Activated CD8-positive, alpha-beta memory T cell treated with anti-CD3 and anti-CD28 coated beads for 48 hours (primary cell): Measurements from ENCODE around the gene CELA2B.
"Not testable (repeated sequence)": the region's sequence is repeated elsewhere in the genome, so short reads cannot be mapped to it uniquely, and the experiment has no call there.

Experiments
- DNase-seq, 3 experiments: peaks; one replicate each; pipeline ENCODE4 v3.0.0-alpha.2; 2020; ENCODE audit warnings: low read depth in 2 of 3, low spot score in 2 of 3

The CELA2B gene

DNA sequence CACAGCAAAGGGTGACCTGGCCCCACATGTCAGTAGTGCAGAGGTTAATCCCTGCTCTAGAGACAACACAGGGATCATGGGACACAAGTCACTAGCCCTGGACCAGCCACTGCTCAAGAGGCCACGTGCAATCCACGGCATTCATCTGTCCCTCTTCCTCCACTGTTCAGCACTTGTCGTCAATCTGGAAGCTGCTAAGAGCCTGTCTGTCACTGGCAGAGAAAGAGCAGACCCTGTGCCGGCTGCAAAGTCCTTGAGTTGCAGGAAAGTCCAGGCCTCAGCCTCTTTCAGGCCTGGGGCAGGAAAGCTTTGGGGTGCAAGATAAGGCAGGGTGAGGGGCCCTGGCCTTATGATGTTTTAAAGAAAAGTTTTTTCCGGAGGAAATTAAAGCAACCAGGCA, 16.7 kb downstream of the CELA2B start:
- no peak for DNase-seq

DNA sequence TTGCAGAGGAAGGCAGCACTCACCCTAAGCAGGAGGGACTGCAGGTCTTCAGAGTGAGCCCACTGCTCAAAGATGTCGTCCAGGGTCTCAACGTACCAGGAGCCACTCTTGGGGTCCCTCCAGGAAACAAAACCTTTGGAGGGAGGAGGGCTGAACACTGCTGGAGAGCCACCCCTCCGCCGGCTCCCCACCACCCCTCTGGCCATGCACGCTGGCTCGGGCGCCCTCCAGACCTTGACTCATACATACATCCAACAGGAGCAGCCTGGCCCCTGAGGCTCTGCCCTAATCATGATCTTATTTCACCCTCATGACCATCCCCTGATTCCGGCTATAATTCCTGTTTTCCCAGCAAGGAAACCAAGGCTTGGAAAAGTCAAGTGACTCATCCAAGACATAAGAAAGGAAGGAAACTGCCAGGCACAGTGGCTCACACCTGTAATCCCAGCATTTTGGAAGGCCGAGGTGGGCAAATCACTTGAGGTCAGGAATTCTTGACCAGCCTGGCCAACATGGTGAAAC, 18.0 kb downstream of the CELA2B start:
- no peak for DNase-seq

DNA sequence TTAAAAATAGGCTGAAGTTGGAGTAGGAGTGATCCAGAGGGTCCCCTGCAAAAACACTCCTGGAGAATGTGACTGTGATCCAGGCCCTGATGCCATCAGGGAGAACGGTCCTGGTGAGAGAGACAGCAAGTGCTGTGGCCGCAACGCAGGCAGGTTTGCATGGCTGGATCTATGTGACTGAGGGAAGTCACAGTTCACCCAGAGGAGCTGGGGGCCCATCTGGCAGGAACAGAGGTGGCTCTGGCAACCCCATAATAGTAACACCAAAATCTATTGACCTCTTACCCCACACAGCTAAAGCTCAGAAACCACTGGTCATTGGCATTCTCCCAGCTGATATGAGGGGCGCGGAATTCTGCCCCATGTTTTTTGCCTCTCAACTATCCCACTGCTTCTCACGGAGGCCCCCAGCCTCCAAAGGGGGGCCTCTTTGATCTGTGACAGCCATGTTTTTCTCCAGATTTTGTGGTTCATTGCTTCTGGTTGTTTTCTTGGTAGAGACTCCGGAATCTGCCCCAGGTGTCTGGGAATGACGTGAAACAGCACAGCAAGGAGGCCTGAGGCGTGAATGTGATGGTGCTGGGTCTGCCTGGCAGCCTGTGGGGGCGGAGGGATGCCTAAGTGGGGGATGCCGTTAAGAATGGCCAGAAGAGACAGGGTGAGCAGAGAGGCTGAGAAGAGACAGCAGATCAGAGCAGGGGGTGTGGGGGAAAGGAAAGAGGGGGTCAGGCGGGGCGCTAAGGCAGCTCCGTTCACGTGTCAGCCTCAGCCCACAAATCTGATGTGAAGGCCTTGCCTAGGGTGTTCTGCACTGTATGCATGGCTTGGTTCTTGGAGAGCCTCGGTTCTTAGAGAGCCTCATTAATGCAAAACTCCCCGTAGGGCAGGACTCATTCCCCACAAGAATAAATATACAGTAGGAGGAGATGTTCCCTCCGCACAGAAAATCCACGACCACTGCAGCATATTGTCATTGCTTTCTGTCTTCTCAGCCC, 24.6 kb downstream of the CELA2B start:
- DNase-seq, result no peak

DNA sequence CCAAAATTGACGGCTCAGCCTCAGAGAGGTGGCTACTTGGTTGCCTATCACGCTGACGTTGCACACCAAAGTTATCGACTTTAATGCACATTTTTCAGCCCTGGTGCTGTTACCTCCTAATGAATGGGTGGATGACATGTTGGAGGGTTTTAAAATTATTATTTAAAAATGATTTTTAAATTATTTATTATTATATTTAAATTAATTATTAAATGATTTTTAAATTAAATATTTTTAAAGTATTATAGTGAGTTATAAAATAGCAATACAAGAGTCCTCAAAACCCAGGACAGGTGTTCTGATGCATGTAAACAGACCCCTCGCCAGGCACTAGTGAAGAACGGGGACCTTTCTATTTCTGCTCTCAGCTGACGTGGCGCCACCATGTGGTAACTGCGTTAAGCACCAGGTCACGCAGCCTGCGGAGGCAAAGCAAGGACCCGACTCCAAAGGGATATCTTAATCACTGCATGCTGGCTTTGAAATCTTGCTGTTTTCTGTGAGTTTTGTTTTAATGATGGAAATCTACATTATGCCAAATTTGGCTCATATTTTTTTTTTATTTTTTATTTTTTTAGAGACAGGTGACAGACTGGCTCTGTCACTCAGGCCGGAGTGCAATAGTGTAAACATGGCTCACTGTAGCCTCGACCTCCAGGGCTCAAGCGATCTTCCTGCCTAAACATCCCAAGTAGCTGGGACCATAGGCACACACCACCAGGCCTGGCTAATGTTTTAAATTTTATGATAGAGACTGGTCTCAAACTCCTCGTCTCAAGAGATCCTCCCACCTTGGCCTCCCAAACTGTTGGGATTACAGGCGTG, 25.5 kb downstream of the CELA2B start:
- DNase-seq, result peak; percentile 14 to 37 (median 31)

DNA sequence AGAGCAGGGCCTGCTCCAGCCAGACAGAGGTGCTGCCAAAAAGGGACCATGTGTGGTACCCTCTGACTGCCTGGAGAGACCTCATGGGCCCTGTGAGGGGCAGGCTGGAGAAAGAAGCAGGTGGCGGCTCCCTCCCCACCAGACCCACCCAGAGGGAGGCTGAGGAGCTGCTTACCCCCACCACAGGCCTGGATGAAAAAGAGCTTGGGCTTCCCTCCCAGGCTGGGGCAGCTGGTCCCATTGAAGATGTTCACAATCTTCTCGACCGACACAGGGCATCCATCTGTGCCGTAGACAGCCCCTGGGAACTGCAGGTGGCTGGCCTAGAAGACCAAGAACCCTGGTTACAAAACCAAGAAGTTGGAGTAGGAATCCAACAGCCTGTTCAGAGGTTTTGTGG, 28.5 kb downstream of the CELA2B start:
- no peak for DNase-seq

DNA sequence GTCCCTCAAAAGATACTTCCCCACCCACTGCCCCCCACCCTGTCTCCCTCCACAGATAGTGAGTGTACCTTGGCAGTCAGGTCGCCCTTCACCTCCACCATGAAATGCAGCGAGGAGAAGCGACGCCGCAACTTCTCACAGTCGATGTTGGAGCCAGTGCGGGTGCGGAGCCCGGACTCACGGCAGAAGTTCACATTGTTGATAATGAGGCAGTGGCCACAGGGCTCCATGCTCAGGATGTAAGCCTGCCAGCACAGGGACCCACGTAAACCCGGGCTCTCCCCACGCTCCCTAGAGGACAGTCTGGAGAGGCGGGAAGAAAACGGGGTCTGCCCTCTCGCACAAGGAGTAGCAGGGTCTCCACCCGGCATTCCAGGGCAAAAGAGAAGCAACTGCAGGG, 30.9 kb downstream of the CELA2B start:
- no peak for DNase-seq

DNA sequence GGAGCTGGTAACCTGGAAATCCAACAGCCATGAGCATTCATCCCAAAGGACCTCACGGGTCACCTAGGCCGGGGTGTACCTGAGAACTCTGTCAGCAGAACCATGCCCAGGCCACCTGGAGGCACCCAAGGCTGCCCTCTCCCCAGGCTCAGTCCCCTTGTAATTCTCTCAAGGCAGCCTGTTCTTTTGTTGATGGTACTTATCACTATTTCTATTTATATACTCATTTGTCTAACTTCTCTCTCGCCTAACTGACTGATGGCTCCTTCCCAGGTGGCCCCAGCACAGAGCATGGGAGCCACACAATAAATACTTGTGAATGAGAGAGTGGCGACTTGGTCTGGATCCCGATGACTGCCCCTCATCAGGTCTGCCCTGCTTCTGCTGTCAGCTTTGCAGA, 31.4 kb downstream of the CELA2B start:
- no peak for DNase-seq

DNA sequence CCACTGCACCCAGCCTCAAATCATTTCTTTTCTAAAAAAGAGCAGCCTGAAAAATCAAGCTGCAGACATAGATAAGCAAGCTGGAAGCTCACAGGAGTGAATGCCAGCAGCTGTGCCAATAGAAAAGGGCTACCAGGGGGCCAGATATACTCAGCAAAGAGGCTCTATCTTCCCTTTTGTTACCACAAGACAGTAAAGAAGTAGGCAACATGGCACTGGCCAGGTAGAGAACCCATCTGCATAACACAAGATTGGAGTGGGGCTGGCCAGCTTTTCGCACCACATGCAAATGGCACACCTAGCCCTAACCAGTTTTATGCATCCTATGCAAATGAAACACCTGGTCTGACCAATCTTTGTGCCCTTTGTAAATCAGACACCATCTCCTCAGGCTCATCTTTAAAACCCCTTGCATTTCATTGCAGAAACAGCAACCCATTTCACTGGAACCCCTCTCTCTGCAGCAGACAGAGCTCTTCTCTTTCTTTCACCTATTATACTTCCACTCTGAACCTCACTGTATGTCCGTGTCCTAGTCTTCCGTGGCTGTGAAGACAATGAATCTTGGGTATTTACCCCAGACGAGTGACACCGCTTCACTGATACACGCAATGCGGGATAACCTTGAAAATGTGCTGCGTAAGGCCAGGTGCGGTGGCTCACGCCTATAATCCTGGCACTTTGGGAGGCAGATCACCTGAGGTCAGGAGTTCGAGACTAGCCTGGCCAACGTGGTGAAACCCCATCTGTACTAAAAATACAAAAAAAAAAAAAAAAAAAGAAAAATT, 33.0 kb downstream of the CELA2B start:
- no peak for DNase-seq

DNA sequence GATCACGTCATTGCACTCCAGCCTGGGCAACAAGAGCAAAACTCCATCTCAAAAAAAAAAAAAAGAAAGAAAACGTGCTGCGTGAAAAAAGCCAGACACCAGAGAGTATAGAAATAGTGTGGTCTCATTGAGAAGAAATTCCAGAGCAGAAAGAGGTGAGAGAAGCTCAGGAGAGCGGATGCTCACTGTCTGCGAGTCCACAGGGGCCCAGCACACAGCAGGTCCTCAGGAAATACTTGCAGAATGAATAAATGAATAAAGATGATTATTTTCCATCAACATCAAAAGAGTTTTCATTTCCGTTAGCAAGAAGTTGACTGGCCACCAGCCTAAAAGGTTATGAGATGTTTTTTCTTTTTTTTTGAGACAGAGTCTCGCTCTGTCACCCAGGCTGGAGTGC, 33.7 kb downstream of the CELA2B start:
- no peak for DNase-seq

DNA sequence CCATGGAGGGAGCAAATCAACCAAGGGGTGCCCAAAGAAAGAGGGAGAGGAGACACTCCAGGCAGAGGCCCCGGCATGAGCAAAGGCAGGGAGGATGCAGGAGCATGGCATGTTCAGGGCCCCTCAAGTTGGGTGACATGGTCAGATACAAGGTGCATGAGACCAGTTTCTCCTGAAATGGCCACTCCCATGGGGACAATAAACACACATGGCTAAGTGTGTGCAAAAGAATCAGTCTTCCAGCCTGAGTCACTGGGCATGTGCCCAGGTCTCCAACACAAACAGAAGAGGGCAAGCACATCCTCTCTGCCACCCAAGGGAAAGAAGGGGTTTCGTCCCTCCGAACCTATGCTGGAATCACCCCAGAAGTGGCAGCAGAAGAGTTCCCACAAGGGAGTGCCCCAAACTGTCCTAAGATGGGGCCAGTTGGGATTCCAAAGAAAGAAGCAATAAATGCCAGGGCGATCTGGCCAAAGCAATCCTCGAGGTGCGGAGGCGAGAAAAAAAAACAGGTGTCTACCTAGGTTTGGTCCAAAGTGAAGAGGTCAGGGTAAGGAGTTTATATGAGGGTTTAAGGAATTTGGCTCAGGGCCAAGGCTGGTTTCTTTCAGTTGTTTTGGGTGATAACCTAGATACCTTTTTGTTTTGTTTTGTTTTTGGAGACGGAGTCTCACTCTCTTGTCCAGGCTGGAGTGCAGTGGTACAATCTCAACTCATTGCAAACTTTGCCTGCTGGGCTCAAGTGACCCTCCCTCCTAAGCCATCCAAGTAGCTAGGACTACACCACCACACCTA, 34.9 kb downstream of the CELA2B start:
- no peak for DNase-seq

DNA sequence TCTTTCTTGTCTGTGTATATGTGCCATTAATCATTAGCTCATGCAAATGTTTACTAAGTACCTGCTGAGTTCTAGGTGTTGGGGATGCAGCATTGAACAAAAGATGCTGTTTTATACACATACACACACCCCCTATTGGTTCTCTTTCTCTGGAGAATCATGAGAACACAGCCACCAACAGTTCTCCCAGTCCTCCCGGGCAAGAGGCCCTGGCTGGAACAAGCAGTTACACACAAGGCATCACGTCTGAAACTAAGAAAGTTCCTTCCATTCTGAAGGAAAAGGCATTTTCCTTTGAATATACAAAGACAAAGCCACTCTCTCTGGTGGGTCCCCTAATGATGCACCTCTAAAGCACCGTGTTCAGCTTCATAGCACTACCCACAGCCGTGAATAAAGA, 37.3 kb downstream of the CELA2B start:
- DNase-seq, result no peak

DNA sequence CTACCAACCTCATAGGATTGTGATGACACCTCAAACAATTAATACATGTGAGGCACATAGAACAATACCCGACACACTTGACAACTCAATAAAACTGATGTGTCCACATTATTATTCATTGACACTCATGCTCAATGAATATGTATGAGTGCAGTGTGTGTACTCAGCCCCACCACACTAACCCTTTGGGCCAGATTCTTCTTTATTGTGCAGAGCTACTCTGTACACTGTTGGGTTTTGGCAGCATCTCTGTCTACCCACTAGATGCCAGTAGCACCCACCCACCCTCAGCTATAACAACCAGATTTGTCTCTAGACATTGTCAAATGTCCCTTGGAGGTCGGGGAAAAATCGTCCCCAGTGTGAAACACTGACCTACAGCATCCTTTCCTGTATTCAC, 38.0 kb downstream of the CELA2B start:
- DNase-seq, result no peak

DNA sequence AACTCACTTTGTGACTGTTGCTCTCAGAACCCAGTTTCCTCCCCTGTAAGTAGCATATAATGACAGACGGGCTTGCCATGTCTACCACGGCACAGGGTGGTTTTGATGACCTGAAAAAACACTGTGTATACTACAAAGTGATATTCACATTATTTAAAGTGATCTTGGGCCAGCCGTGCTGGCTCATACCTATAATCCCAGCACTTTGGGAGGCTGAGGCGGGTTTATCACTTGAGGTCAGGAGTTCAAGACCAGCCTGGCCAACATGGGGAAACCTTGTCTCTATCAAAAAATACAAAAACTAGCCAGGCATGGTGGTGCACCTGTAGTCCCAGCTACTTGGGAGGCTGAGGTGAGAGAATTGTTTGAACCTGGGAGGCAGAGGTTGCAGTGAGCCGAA, 38.7 kb downstream of the CELA2B start:
- DNase-seq, result not testable (repeated sequence)

DNA sequence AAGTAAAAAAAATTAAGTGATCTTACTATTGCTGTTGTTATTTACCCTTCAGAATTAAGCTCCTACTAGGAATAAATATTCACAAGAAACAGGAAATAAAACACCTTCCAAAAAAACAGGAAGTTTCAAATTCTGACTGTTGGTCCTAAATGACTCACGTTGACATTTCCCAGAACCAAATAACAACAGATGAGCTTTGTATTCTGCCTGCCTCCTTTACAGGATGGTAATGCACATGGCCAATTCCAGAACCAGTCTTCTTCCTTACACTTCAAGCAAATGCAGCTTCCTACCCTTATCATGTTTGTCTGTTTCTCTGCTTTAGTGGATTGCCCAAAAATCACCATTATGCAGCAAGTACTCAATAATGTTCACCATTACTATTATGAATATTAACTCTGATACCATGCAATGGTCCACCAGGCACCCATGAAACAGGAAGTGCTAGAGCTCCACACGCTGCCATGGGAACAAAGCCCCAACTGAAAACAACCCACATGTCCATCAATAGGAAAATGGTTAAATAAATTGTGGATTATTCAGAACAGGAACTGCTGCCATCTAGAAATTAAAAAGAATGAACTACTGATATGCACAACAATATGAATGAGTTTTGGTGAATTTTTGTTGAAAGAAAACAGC, 39.2 kb downstream of the CELA2B start:
- DNase-seq, result no peak

DNA sequence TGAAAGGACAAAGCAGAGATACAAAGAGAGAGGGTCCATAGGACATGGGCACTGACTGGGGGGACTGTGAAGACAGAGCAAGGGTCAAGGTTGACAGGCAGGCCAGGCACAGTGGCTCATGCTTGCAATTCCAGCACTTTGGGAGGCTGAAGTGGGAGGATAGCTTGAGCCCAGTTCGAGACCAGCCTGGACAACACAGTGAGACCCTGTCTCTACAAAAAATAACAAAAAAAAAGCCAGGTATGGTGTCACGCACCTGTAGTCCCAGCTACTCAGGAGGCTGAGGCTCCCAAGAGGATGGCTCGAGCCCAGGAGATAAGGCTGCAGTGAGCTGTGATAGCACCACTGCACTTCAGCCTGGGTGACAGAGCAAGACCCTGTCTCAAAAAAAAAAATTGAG, 43.7 kb downstream of the CELA2B start:
- DNase-seq, result no peak

DNA sequence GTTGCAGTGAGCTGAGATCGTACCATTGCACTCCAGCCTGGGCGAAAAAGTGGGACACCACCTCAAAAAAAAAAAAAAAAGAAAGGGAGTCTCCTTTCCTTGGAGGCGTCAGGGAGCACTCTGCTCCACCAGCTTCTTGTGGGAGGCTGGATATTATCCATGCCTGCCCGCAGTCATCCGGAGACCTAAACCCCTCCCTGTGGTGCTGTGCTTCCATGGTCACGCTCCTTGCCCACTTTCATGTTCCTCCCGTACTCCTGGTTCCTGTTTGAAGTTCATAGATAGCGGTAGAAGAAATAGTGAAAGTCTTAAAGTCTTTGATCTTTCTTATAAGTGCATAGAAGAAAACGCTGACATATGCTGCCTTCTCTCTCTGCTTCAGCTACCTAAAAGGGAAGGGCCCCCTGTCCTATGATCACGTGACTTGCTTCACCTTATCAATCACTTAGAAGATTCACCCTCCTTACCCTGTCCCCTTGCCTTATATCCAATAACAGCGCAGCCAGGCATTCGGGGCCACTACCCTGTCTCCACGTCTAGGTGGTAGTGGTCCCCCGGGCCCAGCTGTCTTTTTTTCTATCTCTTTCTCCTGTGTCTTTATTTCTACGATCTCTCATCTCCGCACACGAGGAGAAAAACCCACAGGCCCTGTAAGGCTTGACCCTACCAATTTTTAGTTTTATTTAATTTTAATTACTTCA, 45.5 kb downstream of the CELA2B start:
- not testable (repeated sequence) for DNase-seq

DNA sequence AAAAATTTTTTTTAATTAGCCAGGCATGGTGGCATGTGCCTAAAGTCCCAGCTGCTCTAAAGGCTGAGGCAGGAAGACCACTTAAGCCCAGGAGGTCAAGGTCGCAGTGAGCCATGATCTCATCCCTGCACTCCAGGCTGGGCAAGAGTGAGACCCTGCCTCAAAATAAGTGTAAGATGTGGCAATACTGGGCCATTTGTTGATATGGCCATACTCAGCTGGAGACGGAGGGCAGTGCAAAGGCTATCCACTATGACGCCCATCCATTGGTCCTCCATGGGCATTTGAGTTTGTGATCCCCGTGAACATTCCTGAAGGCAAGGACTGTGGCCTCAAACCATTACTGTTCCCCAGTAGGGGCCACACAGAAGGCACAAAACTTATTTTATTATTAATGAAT, 46.6 kb downstream of the CELA2B start:
- DNase-seq, result no peak

DNA sequence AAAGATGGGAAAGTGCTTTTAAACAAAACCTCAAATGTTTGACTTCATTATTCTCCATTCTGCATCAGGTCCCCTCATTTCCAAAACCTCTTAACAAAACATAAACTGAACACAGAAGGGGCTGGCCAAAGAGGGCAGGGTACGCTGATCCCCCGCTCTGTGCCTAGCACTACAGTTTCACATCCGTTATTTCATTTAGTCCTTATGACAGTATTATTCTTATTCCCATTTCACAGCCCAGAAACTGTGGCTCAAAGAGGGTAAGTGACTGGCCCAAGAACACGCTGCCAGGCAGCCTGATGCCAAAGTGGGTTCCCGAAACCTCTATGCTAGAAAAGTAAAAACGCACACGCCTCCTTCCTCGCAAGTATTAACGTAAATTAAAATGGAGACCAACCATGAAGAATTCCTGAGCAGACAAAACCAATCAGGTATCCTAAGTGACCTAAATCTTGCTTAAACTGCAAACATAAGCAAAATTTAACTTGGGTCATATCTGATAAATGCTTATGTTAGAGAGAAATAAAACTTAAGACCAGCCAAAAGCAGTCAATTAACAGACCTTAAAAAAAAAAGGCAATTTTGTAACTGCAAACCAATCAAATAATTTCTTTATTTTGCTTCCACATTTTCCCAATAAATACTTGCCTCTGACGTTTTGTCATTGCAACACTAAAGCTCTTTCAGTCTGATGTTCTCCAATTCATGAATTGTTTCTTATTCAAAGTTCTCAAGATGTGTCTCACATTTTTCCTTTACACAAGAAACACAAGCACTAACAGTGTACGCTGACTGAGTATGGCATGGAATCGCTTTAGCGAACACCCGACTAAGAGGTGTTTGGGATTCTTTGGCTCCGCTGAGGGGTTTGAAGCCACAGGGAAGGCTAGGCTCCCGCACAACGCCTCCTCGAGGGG, 47.5 kb downstream of the CELA2B start:
- DNase-seq, result no peak
